Transverse colon (tissue), 3 donors: ENCODE data around the gene SMAD3.

Source experiments
- CTCF ChIP-seq, 5 experiments: fragments of 200-600 bp in 3 of 5; fragments of 450-650 bp in 2 of 5; sonication (generic) in 3 of 5; IDR thresholded peaks; 1 replicate in 2 of 5; 2 replicates in 3 of 5; pipeline ENCODE4 v1.5.1; 2016 to 2017; ENCODE audit warnings: antibody characterized with exemption in 5 of 5, inconsistent platforms in 3 of 5, mild to moderate bottlenecking in 2 of 5, moderate library complexity in 1 of 5
- EP300 ChIP-seq: sonication (generic); formaldehyde crosslinking; IDR thresholded peaks from one replicate; pipeline ENCODE4 v1.6.1; 2017; ENCODE audit warnings: antibody characterized with exemption, low read depth
- POLR2A ChIP-seq: fragments of 450-650 bp; IDR thresholded peaks from one replicate; pipeline ENCODE4 v1.6.1; 2016; ENCODE audit warnings: antibody characterized with exemption, mild to moderate bottlenecking, moderate library complexity

DNA sequence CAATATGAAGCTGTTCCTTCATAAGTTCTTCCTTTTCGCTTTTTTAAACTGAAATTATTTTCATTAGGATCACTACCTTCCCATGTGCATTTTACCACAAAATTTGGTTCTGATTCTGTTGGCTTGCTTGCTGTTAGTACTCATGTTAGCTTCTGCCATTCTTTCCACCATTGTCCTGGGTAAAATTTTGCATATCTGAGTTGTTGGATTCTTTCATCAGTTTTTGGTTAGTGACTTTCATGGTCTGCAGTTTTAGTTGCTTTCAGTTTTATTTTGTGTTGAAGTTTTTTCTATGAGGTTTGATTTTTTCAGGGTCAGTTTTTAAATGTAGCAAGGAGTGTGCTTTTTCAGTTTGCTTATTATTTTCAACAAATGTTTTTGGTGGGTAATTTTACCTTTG lies 71.9 kb downstream of the SMAD3 start:
- TF ChIP-seq CTCF (IDR thresholded peaks at IDR 0.05) (no peak), POLR2A (no peak), EP300 (no peak)
